Measurements from ENCODE around the gene GPR146.

GPR146 gene

GRCh38 chr7:1012716-1013095 lies 31.6 kb upstream of the GPR146 start:
- DNase-seq (ENCODE audit: low read depth): no peak
- no peak overlapping the region for H3K4me3 ChIP-seq (ENCODE audit: control insufficient read depth, low read depth, low read length)
- no peak for TF ChIP-seq CTCF (IDR thresholded peaks at IDR 0.05; ENCODE audit: control insufficient read depth, insufficient read depth, low read depth, low read length, missing control alignments)

DNA sequence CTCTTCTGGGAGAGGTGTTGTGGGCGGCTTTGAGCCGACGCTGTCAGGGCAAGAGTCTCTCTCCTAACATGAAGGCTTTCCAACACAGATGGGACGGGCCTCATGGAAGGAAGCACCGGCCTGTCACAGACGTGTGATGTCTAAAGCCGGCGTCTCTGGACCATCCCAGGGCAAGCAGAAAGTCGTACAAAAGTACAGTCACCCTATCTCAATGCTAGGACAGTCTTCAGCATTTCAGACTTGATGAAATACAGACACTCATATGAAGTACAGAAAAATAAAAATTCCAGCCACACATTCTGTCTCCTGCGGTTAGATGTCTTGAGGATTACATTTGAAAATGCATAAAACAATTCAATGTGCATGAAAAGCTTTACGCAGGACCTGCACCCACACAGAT lies 30.8 kb upstream of the GPR146 start:
- TF ChIP-seq CTCF (IDR thresholded peaks at IDR 0.05; ENCODE audit: control insufficient read depth, insufficient read depth, low read depth, low read length, missing control alignments): no peak
- no peak for DNase-seq (ENCODE audit: low read depth)
- no peak overlapping the region for H3K4me3 ChIP-seq (ENCODE audit: control insufficient read depth, low read depth, low read length)

DNA sequence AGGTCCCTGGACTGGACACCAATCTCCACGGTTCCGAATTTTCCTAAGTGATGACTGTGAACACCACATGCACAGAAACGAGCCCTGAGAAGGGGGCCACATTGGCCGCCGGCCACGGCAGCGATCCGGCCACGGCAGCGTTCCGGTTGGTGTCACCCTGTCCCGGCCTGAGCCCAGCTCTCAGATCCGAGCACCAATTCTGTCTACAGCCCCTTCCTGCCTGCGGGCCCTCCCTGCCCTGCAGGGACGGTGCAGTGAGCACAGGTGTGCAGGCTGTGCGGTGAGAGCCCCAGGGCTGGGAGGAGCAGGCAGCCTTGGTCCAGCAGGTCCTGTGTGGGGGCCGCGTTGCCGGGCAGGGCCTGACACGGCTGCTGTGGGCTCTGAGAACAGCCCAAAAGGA lies 29.7 kb upstream of the GPR146 start:
- TF ChIP-seq CTCF (IDR thresholded peaks at IDR 0.05; ENCODE audit: control insufficient read depth, insufficient read depth, low read depth, low read length, missing control alignments): no peak
- no peak for DNase-seq (ENCODE audit: low read depth)
- no peak overlapping the region for H3K4me3 ChIP-seq (ENCODE audit: control insufficient read depth, low read depth, low read length)

DNA sequence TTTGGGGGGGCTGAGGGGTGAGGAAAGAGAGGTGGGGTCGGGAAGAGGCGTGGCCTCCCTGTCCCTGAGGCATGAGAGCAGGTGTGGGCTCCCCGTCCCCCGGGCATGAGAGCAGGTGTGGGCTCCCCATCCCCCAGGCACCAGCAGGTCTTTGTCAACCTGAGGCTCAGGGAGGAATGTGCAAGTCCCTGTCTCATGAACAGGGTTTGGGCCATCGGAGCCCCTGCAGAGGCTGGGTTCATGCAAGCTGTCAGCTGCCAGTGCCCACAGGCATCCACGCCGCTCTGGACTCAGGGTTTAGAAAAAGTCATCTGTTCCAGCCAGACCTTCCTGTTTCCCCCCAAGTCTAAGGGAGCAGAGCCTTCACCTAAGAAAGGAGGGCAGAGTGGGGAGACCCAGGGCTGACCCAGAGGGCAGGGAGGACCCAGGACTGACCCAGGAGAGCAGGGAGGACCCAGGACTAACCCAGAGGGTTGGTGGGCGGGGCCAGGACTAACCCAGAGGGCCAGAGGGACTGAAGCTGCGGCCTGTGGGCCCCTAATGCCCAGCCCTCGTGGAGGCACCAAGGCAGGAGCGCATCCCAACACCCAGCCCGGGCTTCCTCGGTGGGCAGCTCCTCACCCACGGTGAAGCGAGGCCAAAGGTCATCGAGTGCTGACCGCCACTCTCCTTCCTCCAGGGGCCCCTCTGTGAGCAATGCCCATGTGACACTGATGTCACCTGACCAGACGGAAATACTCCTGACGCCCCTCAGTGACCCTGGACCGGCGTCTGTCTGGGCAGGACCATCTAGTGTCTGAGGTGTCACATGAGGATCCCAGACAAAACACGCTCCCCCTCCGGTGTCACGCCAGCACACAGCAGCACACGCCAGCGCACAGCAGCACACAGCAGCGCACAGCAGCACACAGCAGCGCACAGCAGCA lies 28.9 kb upstream of the GPR146 start:
- no peak overlapping the region for H3K4me3 ChIP-seq (ENCODE audit: control insufficient read depth, low read depth, low read length)
- DNase-seq (ENCODE audit: low read depth): no peak
- no peak for TF ChIP-seq CTCF (IDR thresholded peaks at IDR 0.05; ENCODE audit: control insufficient read depth, insufficient read depth, low read depth, low read length, missing control alignments)

- H3K4me3 ChIP-seq (ENCODE audit: control insufficient read depth, low read depth, low read length): no peak overlapping the region
- no peak for TF ChIP-seq CTCF (IDR thresholded peaks at IDR 0.05; ENCODE audit: control insufficient read depth, insufficient read depth, low read depth, low read length, missing control alignments)
- no peak for DNase-seq (ENCODE audit: low read depth)
Measured at GRCh38 chr7:1016577-1017531, 27.5 kb upstream of the GPR146 start.

DNA sequence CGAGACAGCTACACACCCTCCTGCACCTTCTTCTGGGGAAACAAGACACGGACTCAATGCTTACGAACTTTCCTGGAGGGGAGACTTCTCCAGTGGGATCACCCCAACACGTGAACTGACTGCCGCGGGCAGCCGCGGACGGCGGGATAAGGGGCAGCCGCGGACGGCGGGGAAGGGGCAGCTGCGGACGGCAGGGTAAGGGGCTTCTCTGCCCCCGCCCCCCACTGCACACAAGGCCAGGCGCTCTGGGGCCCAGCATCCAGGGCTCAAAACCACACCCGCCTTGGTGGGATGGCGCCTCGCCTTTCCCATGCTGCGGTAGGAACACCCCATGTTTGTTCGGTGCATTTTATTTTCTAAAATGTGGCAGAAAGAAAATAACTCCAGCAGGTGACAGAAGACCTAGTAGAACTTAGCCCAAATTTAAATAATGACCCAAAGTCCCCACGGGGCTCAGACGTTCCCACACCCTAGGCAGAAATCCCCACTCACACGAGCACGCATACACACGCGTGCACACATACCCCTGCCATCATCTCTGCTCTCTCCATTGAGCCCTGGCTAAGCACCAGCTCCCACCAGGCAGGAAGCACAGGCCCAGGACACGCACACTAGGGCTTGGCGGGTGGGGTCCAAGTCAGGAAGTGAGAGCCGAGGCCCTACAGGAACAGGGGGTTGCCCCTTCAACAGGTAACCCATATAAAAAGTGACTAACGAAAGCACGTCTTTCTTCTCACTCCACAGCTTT lies 26.6 kb upstream of the GPR146 start:
- DNase-seq (ENCODE audit: low read depth): no peak
- no peak for TF ChIP-seq CTCF (IDR thresholded peaks at IDR 0.05; ENCODE audit: control insufficient read depth, insufficient read depth, low read depth, low read length, missing control alignments)
- no peak overlapping the region for H3K4me3 ChIP-seq (ENCODE audit: control insufficient read depth, low read depth, low read length)

Measured in AG09309 (cell line).